HEK293T (cell line): ENCODE results near the gene VWA8.

ENCODE experiments used
- CTCF ChIA-PET: fragments of 350-600 bp; formaldehyde crosslinking; extraction: SDS; loops from one replicate; lab custom pipeline; 2021; ENCODE audit warnings: antibody characterized with exemption, inconsistent platforms; lab: Yijun Ruan, JAX
- POLR2A ChIA-PET: fragments of 350-600 bp; formaldehyde crosslinking; extraction: SDS; loops from one replicate; lab custom pipeline; 2020; ENCODE audit warnings: antibody characterized with exemption, inconsistent platforms; lab: Yijun Ruan, JAX
- DNase-seq: peaks from one replicate; pipeline ENCODE4 v3.0.0; 2012; ENCODE audit warnings: mixed read lengths; ENCODE audit errors: extremely low spot score
- ARNT ChIP-seq: fragments of 450-650 bp; IDR thresholded peaks from 2 replicates; pipeline ENCODE4 v1.6.1; 2017; ENCODE audit warnings: mild to moderate bottlenecking
- BHLHE40 ChIP-seq: fragments of 450-650 bp; IDR thresholded peaks from 2 replicates; pipeline ENCODE4 v1.6.1; 2016; ENCODE audit warnings: mild to moderate bottlenecking, moderate library complexity, borderline replicate concordance
- CTBP1 ChIP-seq: fragments of 450-650 bp; IDR thresholded peaks from 2 replicates; pipeline ENCODE4 v1.6.1; 2016; ENCODE audit warnings: borderline replicate concordance
- ELF4 ChIP-seq: fragments of 450-650 bp; IDR thresholded peaks from 2 replicates; pipeline ENCODE4 v1.6.1; 2017; ENCODE audit warnings: antibody characterized with exemption
- FOXA1 ChIP-seq: fragments of 450-650 bp; IDR thresholded peaks from 2 replicates; pipeline ENCODE4 v1.6.1; 2016; ENCODE audit warnings: mild to moderate bottlenecking
- FOXK2 ChIP-seq: fragments of 450-650 bp; IDR thresholded peaks from 2 replicates; pipeline ENCODE4 v1.6.1; 2016; ENCODE audit warnings: mild to moderate bottlenecking
- FOXM1 ChIP-seq: fragments of 450-650 bp; IDR thresholded peaks from 2 replicates; pipeline ENCODE4 v1.6.1; 2017; ENCODE audit warnings: mild to moderate bottlenecking, borderline replicate concordance
- HDGF ChIP-seq: fragments of 450-650 bp; IDR thresholded peaks from 2 replicates; pipeline ENCODE4 v1.6.1; 2017; ENCODE audit warnings: antibody characterized with exemption, borderline replicate concordance
- L3MBTL2 ChIP-seq: fragments of 450-650 bp; conservative IDR thresholded peaks from 2 replicates; pipeline ENCODE4 v1.6.1; 2016; ENCODE audit warnings: mild to moderate bottlenecking
- LEF1 ChIP-seq: fragments of 450-650 bp; IDR thresholded peaks from 2 replicates; pipeline ENCODE4 v1.6.1; 2017; ENCODE audit warnings: mild to moderate bottlenecking, borderline replicate concordance
- NFRKB ChIP-seq: fragments of 450-650 bp; IDR thresholded peaks from 2 replicates; pipeline ENCODE4 v1.6.1; 2016; ENCODE audit warnings: mild to moderate bottlenecking, moderate library complexity
- SP1 ChIP-seq: fragments of 450-650 bp; IDR thresholded peaks from 2 replicates; pipeline ENCODE4 v1.6.1; 2017
- SUZ12 ChIP-seq: fragments of 450-650 bp; IDR thresholded peaks from 2 replicates; pipeline ENCODE4 v1.6.1; 2016; ENCODE audit warnings: mild to moderate bottlenecking
- TARDBP ChIP-seq: fragments of 450-650 bp; IDR thresholded peaks from 2 replicates; pipeline ENCODE4 v1.6.1; 2016
- ZNF384 ChIP-seq: fragments of 450-650 bp; IDR thresholded peaks from 2 replicates; pipeline ENCODE4 v1.6.1; 2016
- TF ChIP-seq, protein P1 (sequence below): fragments of 450-650 bp; IDR thresholded peaks from 2 replicates; pipeline ENCODE4 v1.6.1; 2016

Gene VWA8

DNA sequence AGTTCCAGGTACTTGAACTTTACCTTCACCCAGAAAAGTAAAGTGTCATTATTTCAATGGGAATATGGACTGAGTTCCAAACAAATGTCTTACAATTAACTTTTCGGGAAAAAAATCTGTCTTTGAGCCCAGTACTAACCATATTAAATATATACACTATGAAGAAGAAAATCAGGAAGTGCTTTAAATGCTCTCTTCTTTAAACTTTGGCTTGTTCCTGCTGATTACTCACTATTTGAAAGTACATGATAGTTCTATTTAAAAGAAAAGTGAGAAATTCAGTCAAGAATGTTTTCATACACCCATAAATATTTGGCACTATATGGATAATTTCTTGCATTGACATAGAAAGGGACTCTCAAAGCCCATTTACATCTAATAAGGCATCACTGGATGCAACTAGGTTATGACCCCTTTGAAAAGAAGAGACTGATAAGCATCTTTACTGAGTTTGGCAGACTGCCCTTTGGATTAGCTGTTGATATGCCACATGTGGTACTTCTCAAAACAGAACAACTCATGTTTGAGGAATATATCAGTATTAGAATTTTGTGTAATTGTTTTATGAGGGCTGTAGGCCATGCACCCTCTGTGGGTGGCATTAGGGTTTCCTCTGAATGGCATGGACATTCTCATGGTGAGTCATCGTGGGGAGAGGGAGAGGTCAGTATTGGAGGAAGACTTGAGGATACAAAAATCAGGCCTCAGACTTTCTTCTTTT is 25.0 kb upstream of the VWA8 start:
- ChIA-PET POLR2A (no interaction called here), CTCF (no interaction called here)
- no peak for TF ChIP-seq BHLHE40
- TF ChIP-seq, protein P1, sequence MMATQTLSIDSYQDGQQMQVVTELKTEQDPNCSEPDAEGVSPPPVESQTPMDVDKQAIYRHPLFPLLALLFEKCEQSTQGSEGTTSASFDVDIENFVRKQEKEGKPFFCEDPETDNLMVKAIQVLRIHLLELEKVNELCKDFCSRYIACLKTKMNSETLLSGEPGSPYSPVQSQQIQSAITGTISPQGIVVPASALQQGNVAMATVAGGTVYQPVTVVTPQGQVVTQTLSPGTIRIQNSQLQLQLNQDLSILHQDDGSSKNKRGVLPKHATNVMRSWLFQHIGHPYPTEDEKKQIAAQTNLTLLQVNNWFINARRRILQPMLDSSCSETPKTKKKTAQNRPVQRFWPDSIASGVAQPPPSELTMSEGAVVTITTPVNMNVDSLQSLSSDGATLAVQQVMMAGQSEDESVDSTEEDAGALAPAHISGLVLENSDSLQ: no peak
- TF ChIP-seq L3MBTL2: no peak
- no peak for TF ChIP-seq SP1
- TF ChIP-seq NFRKB: no peak
- no peak for TF ChIP-seq FOXK2
- TF ChIP-seq FOXA1: no peak
- TF ChIP-seq CTBP1: no peak
- no peak for TF ChIP-seq ZNF384
- TF ChIP-seq SUZ12: no peak
- no peak for TF ChIP-seq ELF4
- no peak for TF ChIP-seq ARNT
- no peak for DNase-seq

DNA sequence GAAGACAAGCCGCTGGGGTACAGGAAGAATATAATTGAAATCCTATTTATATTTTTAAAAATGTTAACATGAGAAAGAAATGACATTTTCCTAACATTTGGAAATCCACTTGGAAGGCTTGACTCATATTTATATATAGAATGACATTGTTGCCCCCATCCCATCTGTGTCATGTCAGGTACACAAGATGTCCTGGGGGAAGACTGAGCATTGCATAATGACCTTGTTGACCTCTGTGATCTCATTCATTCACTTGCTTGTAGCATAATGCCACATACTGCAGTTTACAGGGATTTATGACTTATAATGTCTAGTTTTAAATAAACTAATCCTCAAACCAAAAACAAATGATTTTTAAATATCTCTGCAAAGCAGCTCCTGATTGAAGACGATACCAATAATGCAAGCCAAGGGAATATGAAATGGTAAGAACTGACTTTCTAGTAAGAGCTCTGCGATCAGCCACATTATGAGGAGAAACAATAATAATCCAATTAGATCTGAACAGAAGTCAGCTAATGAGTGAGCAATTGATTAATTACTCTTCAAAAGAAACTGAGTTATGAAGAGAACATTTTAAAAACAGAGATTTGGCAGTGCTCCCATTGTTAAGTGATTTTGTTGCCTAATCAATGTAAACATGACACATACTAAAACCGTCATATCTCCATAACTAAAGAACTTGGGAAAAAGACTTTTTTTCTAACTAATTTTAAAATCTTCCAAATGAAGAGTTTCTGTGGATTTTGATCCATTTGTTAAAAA is 21.2 kb upstream of the VWA8 start:
- no peak for TF ChIP-seq LEF1
- no peak for TF ChIP-seq ARNT
- no peak for TF ChIP-seq FOXM1
- no peak for TF ChIP-seq SP1
- TF ChIP-seq CTBP1: no peak
- no peak for TF ChIP-seq FOXA1
- TF ChIP-seq L3MBTL2: no peak
- TF ChIP-seq ELF4: no peak
- TF ChIP-seq, protein P1: no peak
- TF ChIP-seq ZNF384: no peak
- CTCF ChIA-PET: no interaction called here
- POLR2A ChIA-PET: no interaction called here
- no peak for DNase-seq

DNA sequence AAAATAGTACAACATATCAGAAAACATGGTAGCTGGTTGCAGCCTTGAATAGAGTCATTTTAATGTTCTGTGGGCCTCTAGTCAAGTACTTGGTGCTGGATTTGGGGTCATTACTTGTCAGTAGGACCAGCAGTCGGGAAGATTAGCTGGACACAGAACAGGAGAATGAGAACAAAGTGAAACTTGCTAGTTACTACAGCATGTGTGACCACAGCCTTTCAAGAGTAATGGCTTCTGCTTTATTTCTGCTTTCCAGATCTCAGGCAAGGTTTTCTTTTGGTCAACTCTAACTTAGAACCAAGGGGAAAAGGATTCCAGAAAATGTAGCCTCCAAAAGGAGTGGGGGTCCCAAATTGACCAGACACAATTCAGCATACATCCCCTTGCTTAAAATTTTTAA is 17.1 kb upstream of the VWA8 start:
- no peak for DNase-seq
- ChIA-PET CTCF (no interaction called here), POLR2A (interaction anchor here (0.7 kb wide), 1 partner anchor 1501 kb away, joined by 3 read pairs; no protein-coding TSS in a partner anchor)
- no peak for TF ChIP-seq FOXA1
- TF ChIP-seq FOXM1: no peak
- TF ChIP-seq HDGF: no peak
- no peak for TF ChIP-seq ZNF384
- no peak for TF ChIP-seq NFRKB
- TF ChIP-seq BHLHE40: no peak
- no peak for TF ChIP-seq FOXK2
- no peak for TF ChIP-seq LEF1
- TF ChIP-seq ARNT: no peak
- no peak for TF ChIP-seq L3MBTL2
- TF ChIP-seq, protein P1: no peak

DNA sequence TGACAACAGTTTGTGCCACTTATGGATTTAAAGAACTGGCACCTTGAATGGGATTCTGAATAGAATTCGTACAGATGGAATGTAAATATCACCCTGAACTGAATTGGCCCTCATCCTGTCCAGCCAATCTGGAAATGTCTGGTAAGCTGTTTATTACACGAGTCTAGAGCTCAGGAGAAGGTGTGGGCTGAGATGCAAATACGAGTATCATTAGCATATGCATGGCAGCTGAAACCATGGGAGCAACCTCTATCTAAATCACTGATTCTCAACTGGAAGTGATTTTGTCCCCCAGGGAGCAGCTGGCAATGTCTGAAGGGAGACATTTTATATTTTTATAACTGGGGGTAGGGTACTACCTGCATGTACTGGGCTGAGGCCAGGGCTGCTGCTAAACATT is 15.6 kb upstream of the VWA8 start:
- POLR2A ChIA-PET: no interaction called here
- CTCF ChIA-PET: interaction anchor here (0.6 kb wide), 1 partner anchor 657 kb away, joined by 3 read pairs; no protein-coding TSS in a partner anchor

DNA sequence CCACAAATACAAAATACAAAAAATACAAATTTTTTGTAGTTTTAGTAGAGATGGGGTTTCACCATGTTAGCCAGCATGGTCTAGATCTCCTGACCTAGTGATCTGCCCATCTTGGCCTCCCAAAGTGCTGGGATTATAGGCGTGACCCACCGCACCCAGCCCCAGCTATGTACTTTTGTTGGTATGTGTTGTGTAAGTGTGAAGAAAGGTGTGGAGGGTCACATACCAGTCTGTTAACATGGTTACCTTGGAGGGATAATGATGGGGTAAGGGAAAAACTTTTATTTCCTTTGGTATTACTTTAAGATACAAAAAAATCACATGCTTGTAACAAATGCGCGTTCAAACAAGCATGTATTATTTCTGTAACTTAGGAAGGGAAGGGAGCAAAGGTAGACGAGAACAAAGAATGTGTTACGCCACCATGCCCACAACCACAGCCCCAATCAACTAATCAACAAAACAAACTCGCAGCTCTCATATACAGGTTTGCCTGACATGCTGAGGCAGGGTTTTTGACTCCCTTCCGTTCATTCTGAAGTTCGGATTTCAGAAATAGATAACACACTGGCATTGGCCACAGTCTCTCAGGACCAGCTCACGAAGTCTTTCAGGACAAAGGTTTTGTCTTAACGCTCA is 13.5 kb upstream of the VWA8 start:
- TF ChIP-seq BHLHE40: no peak
- TF ChIP-seq ELF4: no peak
- no peak for TF ChIP-seq TARDBP
- no peak for TF ChIP-seq FOXK2
- TF ChIP-seq CTBP1: no peak
- no peak for TF ChIP-seq SUZ12
- TF ChIP-seq, protein P1: no peak
- TF ChIP-seq FOXM1: no peak
- TF ChIP-seq LEF1: no peak
- no peak for TF ChIP-seq NFRKB
- no peak for TF ChIP-seq ARNT
- TF ChIP-seq L3MBTL2: no peak
- CTCF ChIA-PET: no interaction called here
- no peak for DNase-seq
- POLR2A ChIA-PET: no interaction called here

More for the DNA sequence above, 15.6 kb upstream of the VWA8 start:
- DNase-seq: no peak
- no peak for TF ChIP-seq BHLHE40
